HL-60/S4 (cell line): ENCODE data around the gene PNKP.

Experiments used
- in situ Hi-C: fragments of 300-500 bp; cut with MboI; formaldehyde crosslinking; loops from 2 replicates; pipeline ENCODE4 v1.14.3; 2022; ENCODE audit warnings: low sequenced_read_pairs

The PNKP gene

GRCh38 chr19:49876422-49877019 lies 9.1 kb upstream of the PNKP start:
- in situ Hi-C loops: no loop called here

DNA sequence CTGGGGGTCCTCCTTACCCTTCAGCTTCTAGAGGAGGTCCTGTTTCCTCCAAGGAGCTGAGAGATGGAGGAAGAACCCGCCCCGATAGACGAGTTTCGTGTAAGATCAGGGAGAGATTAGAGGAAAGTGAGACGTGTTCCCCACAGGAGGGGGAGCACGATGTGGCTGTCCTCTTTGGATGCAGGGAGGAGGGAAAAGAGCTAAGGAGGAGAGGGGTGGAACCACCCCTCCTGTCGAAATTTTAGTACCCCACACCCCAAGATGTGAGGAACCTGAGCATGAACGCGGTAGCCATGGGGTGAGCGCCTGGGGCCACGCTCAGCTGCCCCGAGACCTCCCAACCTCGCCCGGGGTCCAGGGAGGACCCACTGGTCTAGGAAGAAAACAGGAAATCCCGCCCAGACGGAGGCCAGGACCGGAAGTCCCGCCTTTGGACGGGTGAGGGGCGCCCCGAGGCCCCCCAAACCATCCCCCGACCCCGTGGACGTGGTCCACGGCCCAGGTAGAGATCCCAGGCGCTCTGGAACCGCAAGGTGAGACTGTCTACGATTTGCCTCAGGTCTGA lies 8.6 kb upstream of the PNKP start:
- in situ Hi-C loops: no loop called here

GRCh38 chr19:49875177-49875576 lies 7.8 kb upstream of the PNKP start:
- in situ Hi-C loops: no loop called here

DNA sequence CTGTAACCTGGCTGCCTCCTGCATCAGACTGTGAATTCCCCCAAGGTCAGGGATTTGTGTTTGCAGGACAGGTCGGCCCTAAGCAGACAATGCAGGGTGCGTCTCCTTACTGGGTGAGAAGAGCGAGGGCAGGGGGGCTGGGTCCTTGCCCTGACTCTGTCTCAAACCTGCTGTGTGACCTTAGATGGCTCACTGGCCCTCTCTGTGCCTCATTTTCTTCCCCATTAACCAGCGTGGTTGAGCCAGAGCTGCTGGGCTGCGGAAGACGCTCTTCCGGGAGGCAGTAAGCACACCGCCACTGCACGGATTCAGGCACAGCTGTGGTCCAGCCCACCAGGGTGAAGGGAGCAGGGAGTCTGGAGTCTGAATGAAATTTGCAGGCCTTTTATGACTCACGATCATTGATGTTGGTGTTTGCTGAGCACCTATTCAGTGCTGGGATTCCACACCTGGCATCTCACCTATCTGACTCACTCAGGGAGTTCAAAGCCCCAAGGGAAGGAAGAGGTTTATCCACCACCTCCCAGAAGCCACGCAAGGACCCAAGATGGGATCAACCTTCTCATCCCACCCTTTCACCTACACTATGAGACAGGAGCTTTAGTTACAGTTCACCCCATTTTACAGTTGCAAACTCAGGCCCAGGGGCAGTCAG lies 7.3 kb upstream of the PNKP start:
- in situ Hi-C loops: no loop called here

GRCh38 chr19:49873834-49874233 lies 6.5 kb upstream of the PNKP start:
- in situ Hi-C loops: no loop called here

- in situ Hi-C loops: no loop called here
Observed at GRCh38 chr19:49873129-49873521, 5.7 kb upstream of the PNKP start.

DNA sequence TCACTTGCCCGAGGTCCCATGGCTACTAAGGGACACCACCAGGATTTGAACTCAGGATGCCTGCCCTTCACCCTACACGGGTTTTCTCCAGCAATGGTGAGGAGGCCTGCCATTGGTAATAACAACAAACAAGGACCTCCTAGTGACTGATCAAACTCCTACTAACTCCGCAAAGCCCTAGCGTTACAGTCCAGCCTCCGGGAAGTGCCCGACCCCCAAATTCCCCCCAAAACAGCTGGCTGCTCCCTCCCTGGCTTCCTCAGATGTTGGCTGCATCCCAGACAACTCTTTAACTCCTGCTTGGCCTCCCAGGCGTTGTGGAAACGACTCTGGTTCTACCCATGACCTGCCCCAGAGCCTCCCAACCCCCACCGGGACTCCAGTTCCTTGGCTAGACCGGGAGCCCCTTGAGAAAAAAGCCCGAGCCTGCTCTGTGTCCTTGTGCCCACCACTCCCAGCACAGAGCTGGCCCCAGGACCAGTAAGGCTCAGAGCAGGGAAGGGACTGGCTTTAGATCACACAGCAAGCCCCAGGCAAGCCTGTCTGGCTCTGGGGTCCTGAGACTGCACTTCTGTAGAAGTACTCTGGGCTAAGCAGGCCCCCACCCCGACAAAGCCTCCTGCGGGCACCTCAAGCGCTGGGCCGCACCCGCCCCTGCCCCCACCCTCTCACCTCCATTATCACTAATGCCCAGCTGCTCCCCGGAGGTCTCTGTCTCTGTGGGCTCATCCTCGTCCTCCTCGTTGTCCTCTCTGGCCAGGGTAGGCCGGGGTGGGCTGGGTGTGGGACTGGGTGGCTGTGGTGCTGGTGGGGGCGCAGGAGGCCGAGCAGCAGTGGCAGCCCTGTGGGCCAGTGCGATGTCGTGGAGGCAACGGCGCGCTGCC lies 5.1 kb upstream of the PNKP start:
- in situ Hi-C loops: no loop called here

- in situ Hi-C loops: no loop called here
Observed at GRCh38 chr19:49871349-49871985, 4.1 kb upstream of the PNKP start.

- in situ Hi-C loops: no loop called here
Observed at GRCh38 chr19:49870309-49870901, 3.0 kb upstream of the PNKP start.

GRCh38 chr19:49869484-49870308 lies 2.3 kb upstream of the PNKP start:
- in situ Hi-C loops: no loop called here

DNA sequence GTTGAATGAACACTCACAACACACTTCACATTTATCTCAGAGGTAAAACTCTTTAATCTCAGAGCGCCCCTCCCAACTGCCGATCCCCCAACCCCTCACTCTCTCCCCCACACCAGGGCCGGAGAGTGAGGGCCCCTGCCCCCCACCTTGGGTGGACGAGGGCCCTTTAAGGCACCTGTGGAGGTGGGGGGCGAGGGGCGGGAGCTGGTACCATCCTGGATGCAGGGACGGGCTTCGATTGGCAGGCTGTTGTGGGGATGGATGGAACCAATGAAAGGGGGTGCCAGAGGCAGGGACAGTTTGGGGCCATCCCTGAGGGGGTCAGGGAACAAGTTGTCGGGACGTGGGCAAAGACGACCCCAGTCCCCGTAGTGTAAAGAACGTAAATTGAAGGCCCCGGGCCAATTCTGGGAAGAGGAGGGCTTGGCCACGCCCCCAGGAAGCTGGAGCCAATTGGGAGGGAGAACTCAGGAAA lies 1.7 kb upstream of the PNKP start:
- in situ Hi-C loops: no loop called here

DNA sequence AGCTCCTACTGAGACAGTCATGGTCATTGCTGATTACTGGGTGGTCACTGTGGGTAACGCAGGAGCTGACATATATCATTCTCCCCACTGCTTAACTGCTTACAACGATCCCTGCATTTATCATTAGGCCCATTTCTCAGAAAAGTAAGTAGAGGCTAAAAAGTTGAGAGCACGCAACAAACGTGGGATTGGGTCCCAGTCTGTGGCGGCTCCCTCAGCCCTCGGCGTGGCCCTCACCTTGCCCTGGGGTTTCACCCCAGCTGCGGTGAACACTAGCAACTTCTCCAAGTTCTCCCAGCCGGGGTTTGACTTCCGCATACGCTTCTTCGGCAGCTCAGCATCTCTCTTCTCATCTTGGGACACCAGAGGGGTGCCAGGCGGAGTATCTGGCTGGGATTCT lies 2.5 kb downstream of the PNKP start:
- in situ Hi-C loops: no loop called here

DNA sequence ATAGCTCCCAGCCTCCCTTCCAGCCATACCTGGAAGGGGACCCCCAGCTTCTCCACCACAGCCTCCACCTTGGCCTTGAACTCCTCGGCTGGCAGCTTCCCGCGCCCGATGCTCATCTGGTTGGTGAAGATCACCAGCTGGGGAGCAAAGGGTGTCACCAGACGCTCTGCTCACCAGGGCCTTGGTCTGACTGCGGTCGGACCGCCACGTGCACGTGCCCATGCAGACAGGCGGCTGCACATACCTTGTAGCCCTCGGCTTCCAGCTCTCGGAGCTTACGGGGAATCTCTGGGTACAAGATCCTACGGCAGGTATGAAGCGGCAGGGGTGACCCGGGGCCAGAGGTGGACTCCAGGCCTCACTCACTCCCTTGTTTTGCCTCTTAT lies 3.4 kb downstream of the PNKP start:
- in situ Hi-C loops: no loop called here

- in situ Hi-C loops: no loop called here
Observed at GRCh38 chr19:49863254-49863934, 4.0 kb downstream of the PNKP start.

- in situ Hi-C loops: no loop called here
Observed at GRCh38 chr19:49862391-49863253, 4.8 kb downstream of the PNKP start.

DNA sequence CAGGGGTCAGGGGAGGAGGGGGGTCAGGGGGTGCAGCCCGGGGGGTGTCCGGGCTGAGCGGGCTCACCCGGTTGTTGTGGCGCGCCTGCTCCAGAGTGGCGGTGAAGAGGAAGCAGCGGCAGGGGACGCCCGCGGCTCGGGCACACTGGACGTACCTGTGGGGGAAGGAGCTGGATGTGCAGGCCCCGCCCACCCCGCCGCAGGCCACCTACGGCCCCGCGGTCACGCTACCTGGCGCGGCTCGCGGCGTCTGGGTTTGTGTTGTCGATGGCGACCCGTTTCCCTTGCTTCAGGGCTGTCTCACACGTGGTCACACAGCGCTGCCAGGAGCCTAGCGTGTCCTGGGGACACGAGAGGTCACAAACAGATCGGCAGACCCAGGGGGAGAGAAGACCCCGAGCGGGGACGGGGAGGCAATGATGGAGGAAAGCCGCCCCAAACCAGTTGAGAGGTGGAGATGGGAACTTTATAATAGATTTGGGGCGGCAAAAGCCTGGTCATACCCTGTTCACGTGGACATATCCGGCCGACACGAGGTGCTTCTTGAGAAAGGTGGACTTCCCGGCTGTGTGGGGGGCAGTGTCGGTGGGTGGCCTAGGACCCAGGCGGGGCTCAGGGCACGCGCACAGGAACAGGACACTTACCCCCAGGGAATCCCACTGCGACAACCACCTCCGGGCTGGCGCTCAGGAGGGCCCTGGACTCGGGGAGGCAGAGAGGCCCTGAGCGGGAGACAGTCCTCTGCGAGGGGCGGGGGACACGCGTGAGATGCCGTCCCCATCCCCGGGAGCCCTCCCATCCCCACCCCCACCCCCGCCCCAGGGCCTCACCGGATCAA lies 5.6 kb downstream of the PNKP start:
- in situ Hi-C loops: no loop called here

GRCh38 chr19:49861107-49861506 lies 6.3 kb downstream of the PNKP start:
- in situ Hi-C loops: no loop called here
